Measurements from ENCODE around the gene GXYLT1.

DNA sequence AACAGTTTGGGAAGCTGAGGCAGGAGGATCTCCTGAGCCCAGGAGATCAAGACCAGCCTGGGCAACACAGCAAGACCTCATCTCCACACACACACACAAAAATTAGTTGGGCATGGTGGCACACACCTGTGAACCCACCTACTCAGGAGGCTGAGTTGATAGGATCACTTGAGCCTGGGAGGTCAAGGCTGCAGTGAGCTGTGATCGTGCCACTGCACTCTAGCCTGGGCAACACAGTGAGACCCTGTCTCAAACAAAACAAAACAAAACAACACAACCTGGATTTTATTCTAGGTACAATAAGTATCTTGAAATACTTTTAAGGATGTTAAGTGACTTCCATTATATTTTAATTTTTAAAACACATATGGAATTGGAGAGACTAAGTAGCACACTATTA lies 47.6 kb upstream of the GXYLT1 start:
- no peak for TF ChIP-seq POLR2AphosphoS5 (IDR thresholded peaks at IDR 0.05; ENCODE audit: low read depth, low read length)
- TF ChIP-seq, protein P1, sequence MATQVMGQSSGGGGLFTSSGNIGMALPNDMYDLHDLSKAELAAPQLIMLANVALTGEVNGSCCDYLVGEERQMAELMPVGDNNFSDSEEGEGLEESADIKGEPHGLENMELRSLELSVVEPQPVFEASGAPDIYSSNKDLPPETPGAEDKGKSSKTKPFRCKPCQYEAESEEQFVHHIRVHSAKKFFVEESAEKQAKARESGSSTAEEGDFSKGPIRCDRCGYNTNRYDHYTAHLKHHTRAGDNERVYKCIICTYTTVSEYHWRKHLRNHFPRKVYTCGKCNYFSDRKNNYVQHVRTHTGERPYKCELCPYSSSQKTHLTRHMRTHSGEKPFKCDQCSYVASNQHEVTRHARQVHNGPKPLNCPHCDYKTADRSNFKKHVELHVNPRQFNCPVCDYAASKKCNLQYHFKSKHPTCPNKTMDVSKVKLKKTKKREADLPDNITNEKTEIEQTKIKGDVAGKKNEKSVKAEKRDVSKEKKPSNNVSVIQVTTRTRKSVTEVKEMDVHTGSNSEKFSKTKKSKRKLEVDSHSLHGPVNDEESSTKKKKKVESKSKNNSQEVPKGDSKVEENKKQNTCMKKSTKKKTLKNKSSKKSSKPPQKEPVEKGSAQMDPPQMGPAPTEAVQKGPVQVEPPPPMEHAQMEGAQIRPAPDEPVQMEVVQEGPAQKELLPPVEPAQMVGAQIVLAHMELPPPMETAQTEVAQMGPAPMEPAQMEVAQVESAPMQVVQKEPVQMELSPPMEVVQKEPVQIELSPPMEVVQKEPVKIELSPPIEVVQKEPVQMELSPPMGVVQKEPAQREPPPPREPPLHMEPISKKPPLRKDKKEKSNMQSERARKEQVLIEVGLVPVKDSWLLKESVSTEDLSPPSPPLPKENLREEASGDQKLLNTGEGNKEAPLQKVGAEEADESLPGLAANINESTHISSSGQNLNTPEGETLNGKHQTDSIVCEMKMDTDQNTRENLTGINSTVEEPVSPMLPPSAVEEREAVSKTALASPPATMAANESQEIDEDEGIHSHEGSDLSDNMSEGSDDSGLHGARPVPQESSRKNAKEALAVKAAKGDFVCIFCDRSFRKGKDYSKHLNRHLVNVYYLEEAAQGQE (IDR thresholded peaks at IDR 0.05; ENCODE audit: insufficient read depth in 1 of 2, low read depth in 2 of 2, low read length in 2 of 2): no peak
- no peak for TF ChIP-seq TAF1 (IDR thresholded peaks at IDR 0.05; ENCODE audit: borderline replicate concordance, insufficient read depth, low read length)

All from PFSK-1 (cell line).